GM23338 (cell line): ENCODE data around the gene MAP3K14. TPM values are rescaled to one million over a fixed set of nuclear protein-coding genes. Genes with fewer than 3 reads are reported as not detected.

Source experiments
- ATAC-seq: fragments of 200-7000 bp; cut with Tn5 transposase; 3 replicates; pipeline ENCODE4 v1.9.1; 2020
- DNase-seq: peaks from one replicate; pipeline ENCODE4 v3.0.0-alpha.2; 2015; ENCODE audit warnings: low spot score
- H2AFZ ChIP-seq: fragments of 200-600 bp; sonication (generic); 2 replicates; pipeline ENCODE4 v1.8.0; 2016; ENCODE audit warnings: antibody characterized with exemption, mild to moderate bottlenecking, moderate library complexity
- H3F3A ChIP-seq: fragments of 200-600 bp; sonication (generic); replicated peaks from 2 replicates; pipeline ENCODE4 v1.8.0; 2017; ENCODE audit warnings: antibody characterized with exemption, mixed run types, low read depth
- H3K27ac ChIP-seq: fragments of 200-600 bp; sonication (generic); 2 replicates; pipeline ENCODE4 v1.6.1; 2016; ENCODE audit warnings: low read depth
- H3K27me3 ChIP-seq: fragments of 200-600 bp; sonication (generic); 2 replicates; pipeline ENCODE4 v1.8.0; 2016; ENCODE audit warnings: mild to moderate bottlenecking, mixed run types, moderate library complexity; ENCODE audit not compliant: insufficient read depth
- H3K36me3 ChIP-seq: fragments of 200-600 bp; sonication (generic); 2 replicates; pipeline ENCODE4 v1.8.0; 2016; ENCODE audit warnings: mild to moderate bottlenecking; ENCODE audit not compliant: insufficient read depth
- H3K4me1 ChIP-seq: fragments of 200-600 bp; sonication (generic); 2 replicates; pipeline ENCODE4 v1.8.0; 2016; ENCODE audit warnings: mild to moderate bottlenecking, moderate library complexity; ENCODE audit not compliant: insufficient read depth
- H3K4me2 ChIP-seq: fragments of 200-600 bp; sonication (generic); 2 replicates; pipeline ENCODE4 v1.7.1; 2017; ENCODE audit warnings: mixed run types
- H3K4me3 ChIP-seq: fragments of 200-600 bp; sonication (generic); 2 replicates; pipeline ENCODE4 v1.6.1; 2016; ENCODE audit warnings: mixed run types
- H3K79me2 ChIP-seq: fragments of 200-600 bp; sonication (generic); replicated peaks from 2 replicates; pipeline ENCODE4 v1.8.0; 2017; ENCODE audit warnings: mild to moderate bottlenecking; ENCODE audit not compliant: insufficient read depth
- H3K9me2 ChIP-seq: fragments of 200-600 bp; sonication (generic); 2 replicates; pipeline ENCODE4 v1.8.0; 2017; ENCODE audit not compliant: insufficient read depth
- H4K20me1 ChIP-seq: fragments of 200-600 bp; sonication (generic); replicated peaks from 2 replicates; pipeline ENCODE4 v1.8.0; 2017; ENCODE audit warnings: mild to moderate bottlenecking; ENCODE audit not compliant: insufficient read depth
- H3K27ac Mint-ChIP-seq: 2 replicates; pipeline ENCODE4 v1.8.0; 2020; ENCODE audit warnings: inconsistent platforms, mild to moderate bottlenecking, moderate library complexity, mixed read lengths
- H3K27me3 Mint-ChIP-seq: 3 replicates; pipeline ENCODE4 v1.8.0; 2022; ENCODE audit warnings: low read depth, mild to moderate bottlenecking, moderate library complexity, mixed read lengths, inconsistent platforms; ENCODE audit not compliant: insufficient read depth, poor library complexity
- H3K36me3 Mint-ChIP-seq: 3 replicates; pipeline ENCODE4 v1.8.0; 2021; ENCODE audit warnings: low read depth, mild to moderate bottlenecking, inconsistent platforms, moderate library complexity, mixed read lengths
- H3K4me1 Mint-ChIP-seq: 3 replicates; pipeline ENCODE4 v1.8.0; 2020; ENCODE audit warnings: mild to moderate bottlenecking, inconsistent platforms, mixed read lengths
- H3K4me3 Mint-ChIP-seq: 3 replicates; pipeline ENCODE4 v1.8.0; 2021; ENCODE audit warnings: moderate library complexity, mild to moderate bottlenecking, inconsistent platforms, mixed read lengths
- H3K9me3 Mint-ChIP-seq: 3 replicates; pipeline ENCODE4 v1.8.0; 2020; ENCODE audit warnings: moderate library complexity, mild to moderate bottlenecking, inconsistent platforms, mixed read lengths
- EZH2phosphoT487 ChIP-seq: fragments of 200-600 bp; sonication (generic); IDR thresholded peaks from one replicate; pipeline ENCODE4 v1.8.1; 2018; ENCODE audit warnings: antibody characterized with exemption; ENCODE audit not compliant: unreplicated experiment
- NANOG ChIP-seq: IDR thresholded peaks from 2 replicates; pipeline ENCODE4 v1.6.1; 2016; ENCODE audit warnings: antibody characterized with exemption, borderline replicate concordance
- POLR2AphosphoS5 ChIP-seq: IDR thresholded peaks from 2 replicates; pipeline ENCODE4 v1.6.1; 2016; ENCODE audit warnings: antibody characterized with exemption, low read depth
- ZNF114 ChIP-seq: fragments of 250-450 bp; sonication (Bioruptor Pico); IDR thresholded peaks from 2 replicates; pipeline ENCODE4 v1.5.0; 2020; ENCODE audit warnings: mild to moderate bottlenecking, moderate library complexity
- ZNF331 ChIP-seq: fragments of 250-450 bp; sonication (Bioruptor Pico); IDR thresholded peaks from 2 replicates; pipeline ENCODE4 v1.5.0; 2020; ENCODE audit warnings: low read depth, mild to moderate bottlenecking, moderate library complexity
- polyA plus RNA-seq: library from polyadenylated mRNA; unstranded; fragments of >200 nt; fragmentation: Nextera tagmentation; extraction: Ambion mirVana; gene quantifications from 2 replicates; pipeline ENCODE4 v1.2.1, GENCODE V29; 2016
- total RNA-seq: library from RNA; depleted of rRNA; stranded (reverse); fragments of >200 nt; shearing (Covaris generic); gene quantifications from 2 replicates; pipeline ENCODE4 v1.2.3, GENCODE V29; 2014
- TF ChIP-seq, protein P1 (sequence below): IDR thresholded peaks from one replicate; pipeline ENCODE4 v1.6.1; 2018; ENCODE audit warnings: antibody characterized with exemption; ENCODE audit not compliant: unreplicated experiment
- TF ChIP-seq, protein P2 (sequence below), 2 experiments: fragments of 200-600 bp in 1 of 2; sonication (generic) in 1 of 2; conservative IDR thresholded peaks; 2 replicates each; pipeline versions ENCODE4 v1.5.1 to v1.6.1; 2016 to 2017; ENCODE audit warnings: antibody characterized with exemption in 2 of 2, low read depth in 2 of 2, mild to moderate bottlenecking in 2 of 2, moderate library complexity in 1 of 2
- TF ChIP-seq, protein P3 (sequence below): fragments of 250-450 bp; sonication (Bioruptor Pico); IDR thresholded peaks from 2 replicates; pipeline ENCODE4 v1.5.0; 2020; ENCODE audit warnings: mild to moderate bottlenecking, moderate library complexity

The MAP3K14 gene
- total and polyA plus RNA-seq, 2 experiments from 2014 or later, result 1.3 to 4.9 TPM

DNA sequence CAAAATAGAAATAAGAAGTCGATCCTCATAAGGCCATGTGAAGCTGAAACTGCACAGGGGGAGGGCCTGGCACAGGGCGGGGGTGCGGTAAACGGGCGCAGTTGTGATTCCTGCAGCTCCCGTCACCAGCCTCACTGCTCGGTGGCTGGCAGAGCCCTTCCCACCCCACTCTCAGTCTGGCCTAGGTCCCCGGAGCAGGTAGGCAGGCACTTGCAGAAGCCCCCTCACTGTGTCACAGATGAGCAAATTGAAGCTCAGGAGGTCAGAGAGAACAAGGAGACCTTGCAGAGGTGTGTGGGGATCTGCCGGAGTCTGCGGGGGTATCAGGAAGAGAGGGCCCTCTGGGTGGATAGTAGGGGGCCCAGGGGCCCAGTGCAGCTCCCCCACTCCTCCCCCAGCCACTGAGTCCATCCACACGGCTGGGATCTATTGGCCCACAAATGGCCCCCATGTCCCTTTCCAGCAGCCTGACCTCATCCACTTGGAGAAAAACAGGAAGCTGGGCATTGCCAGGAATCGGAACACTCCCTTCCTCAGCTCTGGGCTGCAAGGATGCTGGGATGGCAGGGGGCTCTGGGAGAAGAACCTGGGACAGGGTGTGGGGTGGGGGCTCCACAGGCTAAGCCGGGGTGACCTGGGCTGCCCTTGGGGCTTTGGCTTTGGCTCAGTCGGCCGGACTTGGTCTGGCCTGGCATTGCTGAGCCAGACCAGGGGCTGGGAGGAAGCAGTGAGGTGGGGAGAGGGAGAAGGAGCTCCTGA lies 21.4 kb upstream of the MAP3K14 start:
- DNase-seq, result no peak
- H3K4me2 ChIP-seq, result no peak overlapping the region
- no peak for TF ChIP-seq ZNF331
- H2AFZ ChIP-seq, result no peak overlapping the region
- no peaks in the 10 kb centered on the region for H3K9me2 ChIP-seq
- no peak overlapping the region for H3K4me3 ChIP-seq
- H3K27ac ChIP-seq, result no peak overlapping the region
- H3F3A ChIP-seq, result no peaks in the 10 kb centered on the region; the same call in 1 of the 2 replicates
- no peaks in the 10 kb centered on the region for H3K36me3 ChIP-seq
- H3K27me3 ChIP-seq, result peaks cover 11% of the 10 kb centered on the region; the same call in 1 of the 2 replicates
- H4K20me1 ChIP-seq, result no peaks in the 10 kb centered on the region
- H3K36me3 Mint-ChIP-seq, result no peaks in the 10 kb centered on the region
- H3K4me1 Mint-ChIP-seq, result peaks cover 21% of the 10 kb centered on the region
- no peaks in the 10 kb centered on the region for H3K79me2 ChIP-seq
- H3K9me3 Mint-ChIP-seq, result no peaks in the 10 kb centered on the region; the same call in 2 of the 3 replicates
- H3K27me3 Mint-ChIP-seq, result peaks cover 8% of the 10 kb centered on the region
- H3K27ac Mint-ChIP-seq, result no peak overlapping the region
- H3K4me1 ChIP-seq, result peaks cover 11% of the 10 kb centered on the region
- no peak overlapping the region for H3K4me3 Mint-ChIP-seq
- no peak for ATAC-seq

DNA sequence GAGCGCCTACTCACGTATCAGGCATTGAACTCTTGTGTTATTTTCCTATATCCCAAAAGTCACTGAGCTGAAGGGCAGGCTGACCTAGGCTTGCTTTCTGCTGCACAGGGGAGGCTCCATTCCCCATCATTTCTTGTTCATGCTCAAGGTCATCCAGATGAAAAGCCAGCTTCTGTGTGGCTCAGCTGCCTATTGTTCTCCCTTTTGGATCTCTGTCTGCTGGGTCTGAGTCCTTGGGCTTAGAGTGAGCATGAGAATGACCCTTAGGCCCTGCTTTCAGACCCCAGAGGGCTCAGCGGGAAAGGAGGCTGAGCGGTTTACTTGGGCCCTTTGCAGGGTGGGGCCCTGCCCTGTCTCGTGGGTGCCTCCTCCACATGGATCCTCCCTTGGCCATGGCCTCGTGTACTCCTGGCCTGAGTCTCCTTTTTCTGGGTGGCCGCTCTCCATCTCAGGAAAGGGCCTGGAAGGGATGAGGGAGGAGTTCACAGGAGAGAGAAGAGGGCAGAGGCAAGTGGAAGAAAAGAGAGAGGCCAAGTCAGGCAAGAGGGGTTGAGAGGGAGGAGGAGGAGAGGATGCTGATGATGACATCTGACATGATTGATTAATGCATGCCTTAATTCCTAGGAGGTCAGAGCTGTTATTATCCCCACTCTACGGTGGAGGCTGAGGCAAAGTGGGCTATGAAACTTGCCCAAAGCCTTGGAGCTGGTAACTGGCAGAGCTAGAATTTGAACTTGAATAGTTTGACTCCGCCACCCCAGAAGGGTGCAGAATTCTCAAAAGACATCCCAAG lies 19.8 kb upstream of the MAP3K14 start:
- Histone ChIP-seq H2AFZ (no peak overlapping the region), H3K4me2 (no peak overlapping the region), H3K27me3 (peaks cover 17% of the 10 kb centered on the region; the same call in 1 of the 2 replicates), H3F3A (no peaks in the 10 kb centered on the region; the same call in 1 of the 2 replicates), H3K4me1 (peaks cover 5% of the 10 kb centered on the region; the same call in 1 of the 2 replicates), H3K4me3 (no peak overlapping the region), H3K36me3 (no peaks in the 10 kb centered on the region), H3K9me2 (no peaks in the 10 kb centered on the region), H3K27ac (no peak overlapping the region), H3K79me2 (no peaks in the 10 kb centered on the region), H4K20me1 (no peaks in the 10 kb centered on the region)
- peaks cover 21% of the 10 kb centered on the region for H3K27me3 Mint-ChIP-seq
- no peak overlapping the region for H3K27ac Mint-ChIP-seq
- H3K4me1 Mint-ChIP-seq, result peaks cover 16% of the 10 kb centered on the region
- H3K9me3 Mint-ChIP-seq, result no peaks in the 10 kb centered on the region; the same call in 2 of the 3 replicates
- no peaks in the 10 kb centered on the region for H3K36me3 Mint-ChIP-seq
- DNase-seq (no peak), ATAC-seq (no peak)
- no peak overlapping the region for H3K4me3 Mint-ChIP-seq
- TF ChIP-seq, protein P1, sequence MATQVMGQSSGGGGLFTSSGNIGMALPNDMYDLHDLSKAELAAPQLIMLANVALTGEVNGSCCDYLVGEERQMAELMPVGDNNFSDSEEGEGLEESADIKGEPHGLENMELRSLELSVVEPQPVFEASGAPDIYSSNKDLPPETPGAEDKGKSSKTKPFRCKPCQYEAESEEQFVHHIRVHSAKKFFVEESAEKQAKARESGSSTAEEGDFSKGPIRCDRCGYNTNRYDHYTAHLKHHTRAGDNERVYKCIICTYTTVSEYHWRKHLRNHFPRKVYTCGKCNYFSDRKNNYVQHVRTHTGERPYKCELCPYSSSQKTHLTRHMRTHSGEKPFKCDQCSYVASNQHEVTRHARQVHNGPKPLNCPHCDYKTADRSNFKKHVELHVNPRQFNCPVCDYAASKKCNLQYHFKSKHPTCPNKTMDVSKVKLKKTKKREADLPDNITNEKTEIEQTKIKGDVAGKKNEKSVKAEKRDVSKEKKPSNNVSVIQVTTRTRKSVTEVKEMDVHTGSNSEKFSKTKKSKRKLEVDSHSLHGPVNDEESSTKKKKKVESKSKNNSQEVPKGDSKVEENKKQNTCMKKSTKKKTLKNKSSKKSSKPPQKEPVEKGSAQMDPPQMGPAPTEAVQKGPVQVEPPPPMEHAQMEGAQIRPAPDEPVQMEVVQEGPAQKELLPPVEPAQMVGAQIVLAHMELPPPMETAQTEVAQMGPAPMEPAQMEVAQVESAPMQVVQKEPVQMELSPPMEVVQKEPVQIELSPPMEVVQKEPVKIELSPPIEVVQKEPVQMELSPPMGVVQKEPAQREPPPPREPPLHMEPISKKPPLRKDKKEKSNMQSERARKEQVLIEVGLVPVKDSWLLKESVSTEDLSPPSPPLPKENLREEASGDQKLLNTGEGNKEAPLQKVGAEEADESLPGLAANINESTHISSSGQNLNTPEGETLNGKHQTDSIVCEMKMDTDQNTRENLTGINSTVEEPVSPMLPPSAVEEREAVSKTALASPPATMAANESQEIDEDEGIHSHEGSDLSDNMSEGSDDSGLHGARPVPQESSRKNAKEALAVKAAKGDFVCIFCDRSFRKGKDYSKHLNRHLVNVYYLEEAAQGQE, result no peak
- TF ChIP-seq, protein P2, sequence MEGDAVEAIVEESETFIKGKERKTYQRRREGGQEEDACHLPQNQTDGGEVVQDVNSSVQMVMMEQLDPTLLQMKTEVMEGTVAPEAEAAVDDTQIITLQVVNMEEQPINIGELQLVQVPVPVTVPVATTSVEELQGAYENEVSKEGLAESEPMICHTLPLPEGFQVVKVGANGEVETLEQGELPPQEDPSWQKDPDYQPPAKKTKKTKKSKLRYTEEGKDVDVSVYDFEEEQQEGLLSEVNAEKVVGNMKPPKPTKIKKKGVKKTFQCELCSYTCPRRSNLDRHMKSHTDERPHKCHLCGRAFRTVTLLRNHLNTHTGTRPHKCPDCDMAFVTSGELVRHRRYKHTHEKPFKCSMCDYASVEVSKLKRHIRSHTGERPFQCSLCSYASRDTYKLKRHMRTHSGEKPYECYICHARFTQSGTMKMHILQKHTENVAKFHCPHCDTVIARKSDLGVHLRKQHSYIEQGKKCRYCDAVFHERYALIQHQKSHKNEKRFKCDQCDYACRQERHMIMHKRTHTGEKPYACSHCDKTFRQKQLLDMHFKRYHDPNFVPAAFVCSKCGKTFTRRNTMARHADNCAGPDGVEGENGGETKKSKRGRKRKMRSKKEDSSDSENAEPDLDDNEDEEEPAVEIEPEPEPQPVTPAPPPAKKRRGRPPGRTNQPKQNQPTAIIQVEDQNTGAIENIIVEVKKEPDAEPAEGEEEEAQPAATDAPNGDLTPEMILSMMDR (conservative IDR thresholded peaks at IDR 0.05; ENCODE audit: low read depth in 2 of 2), result no peak
- TF ChIP-seq POLR2AphosphoS5 (no peak), EZH2phosphoT487 (no peak), ZNF114 (CRISPR knock-in tag) (no peak), NANOG (no peak)
- TF ChIP-seq, protein P3, sequence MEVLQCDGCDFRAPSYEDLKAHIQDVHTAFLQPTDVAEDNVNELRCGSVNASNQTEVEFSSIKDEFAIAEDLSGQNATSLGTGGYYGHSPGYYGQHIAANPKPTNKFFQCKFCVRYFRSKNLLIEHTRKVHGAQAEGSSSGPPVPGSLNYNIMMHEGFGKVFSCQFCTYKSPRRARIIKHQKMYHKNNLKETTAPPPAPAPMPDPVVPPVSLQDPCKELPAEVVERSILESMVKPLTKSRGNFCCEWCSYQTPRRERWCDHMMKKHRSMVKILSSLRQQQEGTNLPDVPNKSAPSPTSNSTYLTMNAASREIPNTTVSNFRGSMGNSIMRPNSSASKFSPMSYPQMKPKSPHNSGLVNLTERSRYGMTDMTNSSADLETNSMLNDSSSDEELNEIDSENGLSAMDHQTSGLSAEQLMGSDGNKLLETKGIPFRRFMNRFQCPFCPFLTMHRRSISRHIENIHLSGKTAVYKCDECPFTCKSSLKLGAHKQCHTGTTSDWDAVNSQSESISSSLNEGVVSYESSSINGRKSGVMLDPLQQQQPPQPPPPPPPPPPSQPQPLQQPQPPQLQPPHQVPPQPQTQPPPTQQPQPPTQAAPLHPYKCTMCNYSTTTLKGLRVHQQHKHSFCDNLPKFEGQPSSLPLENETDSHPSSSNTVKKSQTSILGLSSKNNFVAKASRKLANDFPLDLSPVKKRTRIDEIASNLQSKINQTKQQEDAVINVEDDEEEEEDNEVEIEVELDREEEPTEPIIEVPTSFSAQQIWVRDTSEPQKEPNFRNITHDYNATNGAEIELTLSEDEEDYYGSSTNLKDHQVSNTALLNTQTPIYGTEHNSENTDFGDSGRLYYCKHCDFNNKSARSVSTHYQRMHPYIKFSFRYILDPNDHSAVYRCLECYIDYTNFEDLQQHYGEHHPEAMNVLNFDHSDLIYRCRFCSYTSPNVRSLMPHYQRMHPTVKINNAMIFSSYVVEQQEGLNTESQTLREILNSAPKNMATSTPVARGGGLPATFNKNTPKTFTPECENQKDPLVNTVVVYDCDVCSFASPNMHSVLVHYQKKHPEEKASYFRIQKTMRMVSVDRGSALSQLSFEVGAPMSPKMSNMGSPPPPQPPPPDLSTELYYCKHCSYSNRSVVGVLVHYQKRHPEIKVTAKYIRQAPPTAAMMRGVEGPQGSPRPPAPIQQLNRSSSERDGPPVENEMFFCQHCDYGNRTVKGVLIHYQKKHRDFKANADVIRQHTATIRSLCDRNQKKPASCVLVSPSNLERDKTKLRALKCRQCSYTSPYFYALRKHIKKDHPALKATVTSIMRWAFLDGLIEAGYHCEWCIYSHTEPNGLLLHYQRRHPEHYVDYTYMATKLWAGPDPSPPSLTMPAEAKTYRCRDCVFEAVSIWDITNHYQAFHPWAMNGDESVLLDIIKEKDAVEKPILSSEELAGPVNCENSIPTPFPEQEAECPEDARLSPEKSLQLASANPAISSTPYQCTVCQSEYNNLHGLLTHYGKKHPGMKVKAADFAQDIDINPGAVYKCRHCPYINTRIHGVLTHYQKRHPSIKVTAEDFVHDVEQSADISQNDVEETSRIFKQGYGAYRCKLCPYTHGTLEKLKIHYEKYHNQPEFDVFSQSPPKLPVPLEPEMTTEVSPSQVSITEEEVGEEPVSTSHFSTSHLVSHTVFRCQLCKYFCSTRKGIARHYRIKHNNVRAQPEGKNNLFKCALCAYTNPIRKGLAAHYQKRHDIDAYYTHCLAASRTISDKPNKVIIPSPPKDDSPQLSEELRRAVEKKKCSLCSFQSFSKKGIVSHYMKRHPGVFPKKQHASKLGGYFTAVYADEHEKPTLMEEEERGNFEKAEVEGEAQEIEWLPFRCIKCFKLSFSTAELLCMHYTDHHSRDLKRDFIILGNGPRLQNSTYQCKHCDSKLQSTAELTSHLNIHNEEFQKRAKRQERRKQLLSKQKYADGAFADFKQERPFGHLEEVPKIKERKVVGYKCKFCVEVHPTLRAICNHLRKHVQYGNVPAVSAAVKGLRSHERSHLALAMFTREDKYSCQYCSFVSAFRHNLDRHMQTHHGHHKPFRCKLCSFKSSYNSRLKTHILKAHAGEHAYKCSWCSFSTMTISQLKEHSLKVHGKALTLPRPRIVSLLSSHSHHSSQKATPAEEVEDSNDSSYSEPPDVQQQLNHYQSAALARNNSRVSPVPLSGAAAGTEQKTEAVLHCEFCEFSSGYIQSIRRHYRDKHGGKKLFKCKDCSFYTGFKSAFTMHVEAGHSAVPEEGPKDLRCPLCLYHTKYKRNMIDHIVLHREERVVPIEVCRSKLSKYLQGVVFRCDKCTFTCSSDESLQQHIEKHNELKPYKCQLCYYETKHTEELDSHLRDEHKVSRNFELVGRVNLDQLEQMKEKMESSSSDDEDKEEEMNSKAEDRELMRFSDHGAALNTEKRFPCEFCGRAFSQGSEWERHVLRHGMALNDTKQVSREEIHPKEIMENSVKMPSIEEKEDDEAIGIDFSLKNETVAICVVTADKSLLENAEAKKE (CRISPR knock-in tag), result no peak
